HL-60 (cell line): ENCODE data around the gene NAT14.

Experiments
- CTCF ChIP-seq: IDR thresholded peaks from one replicate; pipeline ENCODE4 v1.5.1; 2011; ENCODE audit warnings: low read length, control low read depth, inconsistent platforms; ENCODE audit not compliant: insufficient read depth
- POLR2AphosphoS5 ChIP-seq: IDR thresholded peaks from 2 replicates; pipeline ENCODE4 v1.6.1; 2012; ENCODE audit warnings: low read depth

GRCh38 chr19:55482967-55483705 lies 1.9 kb upstream of the NAT14 start:
- TF ChIP-seq CTCF = no peak
- TF ChIP-seq POLR2AphosphoS5 = no peak
